IPS DF 6.9 (cell line): ENCODE results near the gene CYTH2.

Experiments used
- DNase-seq: peaks from one replicate; pipeline ENCODE4 v3.0.0-alpha.2; 2013; ENCODE audit warnings: low read depth, low spot score
- H3K27ac ChIP-seq: one replicate; pipeline ENCODE4 v1.5.1; 2013; ENCODE audit warnings: low read length, control low read depth
- H3K27me3 ChIP-seq: 2 replicates; pipeline ENCODE4 v1.6.1; 2013; ENCODE audit warnings: mild to moderate bottlenecking, low read length; ENCODE audit not compliant: control insufficient read depth, insufficient read depth
- H3K36me3 ChIP-seq: 2 replicates; pipeline ENCODE4 v1.6.1; 2013; ENCODE audit warnings: low read length; ENCODE audit not compliant: control insufficient read depth, insufficient read depth
- H3K4me1 ChIP-seq: 2 replicates; pipeline ENCODE4 v1.6.1; 2013; ENCODE audit warnings: low read length; ENCODE audit not compliant: control insufficient read depth, insufficient read depth
- H3K4me3 ChIP-seq: 2 replicates; pipeline ENCODE4 v1.5.1; 2013; ENCODE audit warnings: mild to moderate bottlenecking, low read length
- H3K9me3 ChIP-seq: 2 replicates; pipeline ENCODE4 v1.6.1; 2013; ENCODE audit warnings: low read length, inconsistent platforms; ENCODE audit not compliant: control insufficient read depth, insufficient read depth
- WGBS: extraction: QIAGEN DNeasy Blood & Tissue Kit; methylation state at CpG from one replicate; pipeline ENCODE4 v1.1.7; 2013; ENCODE audit warnings: mixed read lengths, missing lambda C conversion rate; ENCODE audit not compliant: insufficient read length, insufficient coverage; 5-methylcytosine and 5-hydroxymethylcytosine counted together

The CYTH2 gene

DNA sequence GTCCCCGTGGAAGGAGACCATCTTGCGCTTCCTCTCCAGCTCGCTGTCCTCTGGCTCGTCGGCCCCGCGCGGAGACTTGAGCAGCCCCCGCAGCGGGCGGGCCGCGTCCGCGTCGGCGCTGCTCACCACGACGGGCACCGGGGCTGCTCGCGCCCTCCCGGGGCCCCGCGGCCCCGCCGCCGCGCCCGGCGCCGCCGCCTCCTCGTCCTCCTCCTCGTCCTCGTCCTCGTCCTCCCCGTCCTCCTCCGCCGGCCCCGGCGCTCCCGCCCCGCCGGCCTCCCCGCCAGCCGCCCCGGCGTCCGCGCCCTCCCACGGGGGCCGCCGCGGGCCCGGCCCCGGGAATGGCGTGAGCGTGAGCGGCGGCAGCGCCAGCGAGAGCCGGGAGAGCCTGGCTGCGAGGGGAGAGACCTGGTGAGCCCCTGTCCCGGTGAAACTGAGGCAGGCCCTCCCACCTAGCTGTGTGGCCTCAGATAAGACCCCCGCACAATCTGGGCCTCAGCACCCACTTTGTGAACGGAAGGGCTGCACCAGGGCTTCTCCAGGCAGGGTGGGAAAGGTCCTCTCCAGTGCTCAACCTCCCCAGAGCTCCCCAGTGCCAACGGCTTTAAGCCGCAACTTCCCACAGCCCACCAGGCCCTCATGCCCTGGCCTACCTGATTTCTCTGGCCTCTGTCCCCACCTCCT is 24.7 kb downstream of the CYTH2 start:
- H3K4me3 ChIP-seq: peak overlapping the region; percentile 86

DNA sequence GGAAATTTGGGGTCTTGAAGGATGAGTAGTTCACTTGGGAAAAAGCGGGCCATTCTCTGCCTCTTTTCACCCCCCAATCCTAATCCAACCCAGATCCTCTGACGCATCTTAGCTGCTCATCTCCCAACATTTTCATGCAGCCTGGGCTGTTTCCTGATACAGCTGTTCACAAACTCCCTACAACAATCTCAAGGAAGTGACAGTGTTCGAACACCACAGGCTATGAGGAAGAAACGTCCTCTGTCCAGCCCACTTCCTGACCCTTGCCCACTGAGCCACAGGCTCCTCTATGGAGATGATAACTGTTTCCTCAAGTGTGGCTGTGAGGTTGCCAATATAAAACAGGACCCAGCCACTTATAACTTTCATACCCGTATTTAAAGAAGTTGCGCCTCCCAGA is 26.2 kb downstream of the CYTH2 start:
- Histone ChIP-seq H3K4me1 (peaks cover 3% of the 10 kb centered on the region; the same call in 1 of the 2 replicates), H3K27ac (no peak overlapping the region), H3K9me3 (no peaks in the 10 kb centered on the region), H3K4me3 (no peak overlapping the region), H3K27me3 (no peaks in the 10 kb centered on the region), H3K36me3 (no peaks in the 10 kb centered on the region; the same call in 1 of the 2 replicates)
- WGBS: no CpG with 5 or more reads among the region's 6 CpGs
- no peak for DNase-seq

More for the DNA sequence above, 24.7 kb downstream of the CYTH2 start:
- Histone ChIP-seq H3K36me3 (no peaks in the 10 kb centered on the region; the same call in 1 of the 2 replicates), H3K9me3 (no peaks in the 10 kb centered on the region), H3K27ac (no peak overlapping the region), H3K4me1 (peaks cover 3% of the 10 kb centered on the region; the same call in 1 of the 2 replicates), H3K27me3 (no peaks in the 10 kb centered on the region)
- DNase-seq: no peak
- no CpG with 5 or more reads among the region's 70 CpGs for WGBS

- H3K9me3 ChIP-seq: no peaks in the 10 kb centered on the region
- DNase-seq: no peak
- H3K27ac ChIP-seq: no peak overlapping the region
- H3K4me1 ChIP-seq: peaks cover 5% of the 10 kb centered on the region
- no peaks in the 10 kb centered on the region for H3K27me3 ChIP-seq
- H3K36me3 ChIP-seq: no peaks in the 10 kb centered on the region; the same call in 1 of the 2 replicates
- no peak overlapping the region for H3K4me3 ChIP-seq
- no CpG with 5 or more reads among the region's 45 CpGs for WGBS
These were observed 28.0 kb downstream of the CYTH2 start for GRCh38 chr19:48496959-48497727.

GRCh38 chr19:48497728-48498594 is 28.8 kb downstream of the CYTH2 start:
- no peak overlapping the region for H3K27ac ChIP-seq
- H3K4me1 ChIP-seq: peaks cover 6% of the 10 kb centered on the region
- H3K36me3 ChIP-seq: no peaks in the 10 kb centered on the region; the same call in 1 of the 2 replicates
- DNase-seq: no peak
- H3K4me3 ChIP-seq: no peak overlapping the region
- H3K9me3 ChIP-seq: no peaks in the 10 kb centered on the region
- no peaks in the 10 kb centered on the region for H3K27me3 ChIP-seq
- no CpG with 5 or more reads among the region's 46 CpGs for WGBS

GRCh38 chr19:48498595-48499311 is 29.6 kb downstream of the CYTH2 start:
- H3K4me1 ChIP-seq: peaks cover 6% of the 10 kb centered on the region
- DNase-seq: no peak
- H3K36me3 ChIP-seq: no peaks in the 10 kb centered on the region; the same call in 1 of the 2 replicates
- no peak overlapping the region for H3K4me3 ChIP-seq
- WGBS: no CpG with 5 or more reads among the region's 59 CpGs
- H3K27me3 ChIP-seq: no peaks in the 10 kb centered on the region
- H3K27ac ChIP-seq: no peak overlapping the region
- no peaks in the 10 kb centered on the region for H3K9me3 ChIP-seq

DNA sequence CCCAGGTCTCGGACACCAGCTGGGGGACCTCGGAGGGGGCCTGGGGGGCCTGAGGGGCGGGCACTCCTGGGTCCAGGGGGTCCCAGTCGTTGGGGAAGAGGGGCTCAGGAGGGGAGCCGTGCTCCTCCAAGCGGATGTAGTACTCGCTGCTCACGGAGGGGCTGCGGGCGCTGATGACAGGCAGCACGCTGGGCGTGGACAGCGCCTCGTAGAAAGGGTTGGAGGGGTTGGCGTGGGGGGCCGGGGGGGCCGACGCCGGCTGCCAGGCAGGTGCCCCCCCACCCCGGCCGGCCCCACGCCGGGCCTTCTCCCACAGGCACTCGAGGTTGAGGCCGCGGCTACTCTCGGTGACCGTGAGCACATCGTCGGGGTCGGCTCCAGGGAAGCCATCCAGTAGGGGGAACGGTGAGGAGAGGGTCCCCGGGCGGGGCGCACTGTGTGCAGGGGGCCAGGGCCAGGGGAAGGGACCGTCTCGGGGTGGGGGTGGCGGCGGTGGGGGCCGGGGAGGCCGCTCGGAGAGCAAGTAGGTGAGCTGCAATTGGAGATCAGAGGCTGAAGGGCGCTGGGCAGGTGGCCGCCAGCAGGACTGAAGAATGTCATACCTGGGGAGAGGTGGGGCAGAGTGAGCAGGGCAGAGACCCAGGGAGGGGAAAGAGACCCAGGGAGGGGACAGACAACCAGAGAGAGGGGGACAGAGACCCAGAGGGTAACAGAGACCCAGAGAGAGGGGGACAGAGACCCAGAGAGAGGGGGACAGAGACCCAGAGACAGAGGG is 30.3 kb downstream of the CYTH2 start:
- Histone ChIP-seq H3K27ac (no peak overlapping the region), H3K9me3 (no peaks in the 10 kb centered on the region), H3K4me3 (no peak overlapping the region), H3K36me3 (no peaks in the 10 kb centered on the region; the same call in 1 of the 2 replicates), H3K27me3 (no peaks in the 10 kb centered on the region), H3K4me1 (peaks cover 6% of the 10 kb centered on the region)
- DNase-seq: no peak
- no CpG with 5 or more reads among the region's 44 CpGs for WGBS

GRCh38 chr19:48500830-48501493 is 31.8 kb downstream of the CYTH2 start:
- H3K27ac ChIP-seq: no peak overlapping the region
- no peaks in the 10 kb centered on the region for H3K9me3 ChIP-seq
- H3K36me3 ChIP-seq: no peaks in the 10 kb centered on the region; the same call in 1 of the 2 replicates
- peak overlapping the region; percentile 28; the same call in 1 of the 2 replicates for H3K4me3 ChIP-seq
- no peak for DNase-seq
- no peaks in the 10 kb centered on the region for H3K27me3 ChIP-seq
- WGBS: no CpG with 5 or more reads among the region's 32 CpGs
- H3K4me1 ChIP-seq: peaks cover 6% of the 10 kb centered on the region

DNA sequence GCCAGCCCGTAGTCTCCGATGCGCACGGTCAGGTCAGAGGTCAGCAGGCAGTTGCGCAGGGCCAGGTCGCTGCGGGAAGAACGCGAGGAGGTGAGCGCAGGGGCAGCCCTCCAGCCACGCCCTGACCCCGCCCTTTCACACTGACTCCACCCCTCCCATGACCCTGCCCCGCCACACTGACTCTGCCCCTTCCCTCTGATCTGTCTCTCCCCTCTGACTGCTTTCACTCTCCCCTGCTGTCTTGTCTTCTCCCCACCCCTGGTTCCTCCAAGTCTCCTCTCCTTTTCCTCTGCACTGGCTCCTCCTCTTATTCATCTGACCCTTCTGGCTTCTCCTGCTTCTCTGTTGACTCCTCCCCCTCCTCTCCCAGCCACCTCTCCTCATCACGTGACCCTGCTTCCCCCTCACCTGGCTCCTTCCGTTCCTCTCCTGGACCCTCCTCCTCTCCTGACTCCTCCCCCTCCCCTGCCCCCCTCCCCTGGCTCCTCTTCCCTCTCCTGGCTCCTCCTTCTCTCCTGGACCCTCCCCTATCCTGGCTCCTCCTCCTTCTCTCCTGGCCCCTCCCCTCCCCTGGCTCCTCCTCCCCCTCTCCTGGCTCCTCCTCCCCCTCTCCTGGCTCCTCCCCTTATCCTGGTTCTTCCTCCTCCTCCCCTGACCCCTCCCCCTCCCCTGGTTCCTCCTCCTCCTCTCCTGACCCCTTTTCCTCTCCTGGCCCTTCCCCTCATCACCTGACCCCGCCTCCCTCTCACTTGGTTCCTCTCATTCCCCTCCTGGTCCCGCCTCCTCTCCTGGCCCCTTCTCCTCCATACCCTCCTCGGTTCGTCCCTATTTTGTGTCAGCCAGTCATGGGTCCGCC is 32.6 kb downstream of the CYTH2 start:
- no peak overlapping the region for H3K27ac ChIP-seq
- peak; percentile 96 for DNase-seq
- no peaks in the 10 kb centered on the region for H3K27me3 ChIP-seq
- H3K4me1 ChIP-seq: peaks cover 6% of the 10 kb centered on the region
- no peaks in the 10 kb centered on the region for H3K9me3 ChIP-seq
- WGBS: no CpG with 5 or more reads among the region's 20 CpGs
- H3K4me3 ChIP-seq: peak overlapping the region; percentile 28; the same call in 1 of the 2 replicates
- no peaks in the 10 kb centered on the region; the same call in 1 of the 2 replicates for H3K36me3 ChIP-seq
